Right kidney (tissue), 1 donor: Measurements from ENCODE around the gene SMARCE1.
"Not testable (repeated sequence)": the region's sequence is repeated elsewhere in the genome, so short reads cannot be mapped to it uniquely, and the experiment has no call there.

Experiments
- DNase-seq: peaks from one replicate; pipeline ENCODE4 v3.0.0-alpha.2; 2016

The SMARCE1 gene

DNA sequence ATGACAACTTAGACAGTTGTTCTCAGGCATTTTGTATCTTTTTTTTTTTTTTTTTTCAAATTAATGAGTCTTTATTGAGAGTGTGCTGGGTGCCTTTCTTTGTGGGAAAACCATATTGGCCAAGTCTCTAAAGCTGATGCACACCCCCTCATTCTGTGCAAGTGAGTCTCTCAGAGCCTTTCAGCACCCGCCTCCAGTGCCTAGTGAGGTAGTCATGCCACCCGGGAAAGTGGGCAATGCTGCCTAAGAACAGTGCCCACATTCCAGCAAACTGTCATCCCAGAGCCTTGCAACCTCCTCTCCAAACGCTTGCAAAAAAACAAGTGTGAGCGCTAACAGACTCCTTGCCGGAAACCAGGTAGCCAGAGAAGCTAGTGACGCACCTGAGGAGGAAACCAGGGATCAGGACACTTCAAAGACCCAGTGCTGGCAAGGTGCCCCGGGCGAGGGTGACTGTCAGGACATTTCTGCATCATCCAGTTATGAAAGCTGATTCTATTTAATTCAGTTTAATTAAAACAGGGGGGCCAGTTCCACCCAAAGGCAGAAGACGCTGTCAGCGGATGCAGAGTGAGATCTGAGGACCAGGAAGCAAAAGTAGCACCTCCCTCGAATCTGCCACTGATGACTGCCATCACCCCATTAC is 34.9 kb downstream of the SMARCE1 start:
- DNase-seq = no peak

DNA sequence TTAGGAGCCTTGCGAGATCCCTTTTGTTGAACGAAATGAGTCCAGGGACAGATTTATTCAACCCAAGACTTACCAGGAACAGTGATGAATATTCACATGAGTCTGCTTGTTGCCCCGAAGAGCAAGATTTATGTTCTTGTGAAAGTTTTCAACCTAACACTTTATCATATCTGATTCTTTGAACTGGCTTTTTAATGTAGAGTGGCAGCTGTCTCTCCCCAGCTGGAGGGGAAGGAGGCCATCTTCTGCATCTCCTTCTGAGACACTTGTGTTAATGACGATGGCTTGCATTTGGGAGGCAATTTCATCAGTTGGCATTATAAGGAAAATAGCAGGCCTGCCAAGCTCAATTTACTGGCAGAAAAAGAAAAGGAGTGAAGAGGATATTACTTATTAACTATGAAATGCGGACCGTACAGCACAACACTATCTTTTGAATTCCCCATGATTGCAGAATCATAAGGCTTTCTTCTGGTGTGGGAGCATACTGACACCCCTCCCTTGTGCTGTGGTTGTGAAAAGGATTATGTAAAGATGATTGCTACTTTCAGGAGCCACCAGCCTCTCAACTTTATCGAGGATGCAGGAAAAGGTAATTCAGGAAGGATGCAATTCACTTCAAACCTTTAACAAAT is 35.7 kb downstream of the SMARCE1 start:
- DNase-seq = no peak

DNA sequence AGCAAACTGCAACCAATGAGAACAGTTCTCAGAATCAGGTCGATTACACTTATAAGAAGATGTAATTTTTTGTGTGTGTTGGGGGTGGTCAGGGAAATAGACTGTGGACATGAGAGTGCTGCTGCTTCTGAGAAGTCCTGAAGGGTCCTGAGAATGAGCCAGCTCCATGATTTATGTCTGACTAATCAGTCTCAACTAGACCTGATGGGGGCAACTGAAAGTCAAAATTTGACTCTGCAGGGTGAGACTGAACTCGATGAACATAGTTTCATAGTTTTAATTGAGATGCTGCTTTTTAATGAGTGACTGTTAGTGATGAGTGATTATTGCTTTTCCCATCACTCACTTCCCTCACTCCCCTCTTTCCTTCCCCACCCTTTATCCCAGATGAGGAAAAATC is 37.3 kb downstream of the SMARCE1 start:
- no peak for DNase-seq

DNA sequence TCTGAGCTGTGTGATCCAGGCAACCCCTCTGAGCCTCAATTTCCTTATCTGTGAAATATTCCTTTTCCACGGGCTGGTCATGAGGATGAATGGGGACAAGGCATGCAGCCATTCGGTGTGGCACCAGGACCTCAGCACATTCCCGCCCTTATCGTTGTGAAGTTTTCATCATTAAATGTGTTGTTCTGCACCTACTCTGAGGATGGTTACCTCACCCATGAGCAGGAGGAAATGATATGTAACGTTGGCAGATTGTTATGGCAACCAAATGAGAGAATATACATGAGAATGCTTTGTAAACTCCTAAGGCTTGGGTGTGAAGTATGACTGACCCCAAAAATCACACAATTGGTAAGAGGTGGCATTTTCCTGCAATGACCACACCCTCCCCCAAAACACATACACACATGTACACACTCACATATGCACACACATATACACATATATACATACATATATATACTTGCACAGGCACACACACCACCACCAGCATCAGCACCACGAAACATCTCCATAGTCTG is 39.5 kb downstream of the SMARCE1 start:
- no peak for DNase-seq

DNA sequence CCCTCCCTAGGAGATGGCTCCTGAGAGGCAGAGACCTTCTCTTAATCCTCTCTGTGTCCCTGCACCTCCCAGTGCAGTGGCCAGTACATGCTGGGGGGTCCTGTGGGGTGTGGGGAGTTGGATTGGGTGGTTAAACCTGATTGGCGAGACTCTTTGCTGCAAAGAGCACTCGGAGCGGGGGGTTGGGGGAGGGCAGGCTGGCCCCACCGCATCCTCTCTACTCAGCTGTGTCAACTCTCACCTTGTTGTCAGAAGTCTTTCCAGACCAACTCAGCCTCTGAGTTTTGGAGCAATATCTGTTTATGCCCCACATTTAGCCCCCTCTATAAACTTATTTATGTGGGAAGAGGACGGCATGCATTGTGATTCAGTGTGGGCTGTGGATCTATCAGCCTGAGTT is 40.0 kb downstream of the SMARCE1 start:
- DNase-seq = no peak

DNA sequence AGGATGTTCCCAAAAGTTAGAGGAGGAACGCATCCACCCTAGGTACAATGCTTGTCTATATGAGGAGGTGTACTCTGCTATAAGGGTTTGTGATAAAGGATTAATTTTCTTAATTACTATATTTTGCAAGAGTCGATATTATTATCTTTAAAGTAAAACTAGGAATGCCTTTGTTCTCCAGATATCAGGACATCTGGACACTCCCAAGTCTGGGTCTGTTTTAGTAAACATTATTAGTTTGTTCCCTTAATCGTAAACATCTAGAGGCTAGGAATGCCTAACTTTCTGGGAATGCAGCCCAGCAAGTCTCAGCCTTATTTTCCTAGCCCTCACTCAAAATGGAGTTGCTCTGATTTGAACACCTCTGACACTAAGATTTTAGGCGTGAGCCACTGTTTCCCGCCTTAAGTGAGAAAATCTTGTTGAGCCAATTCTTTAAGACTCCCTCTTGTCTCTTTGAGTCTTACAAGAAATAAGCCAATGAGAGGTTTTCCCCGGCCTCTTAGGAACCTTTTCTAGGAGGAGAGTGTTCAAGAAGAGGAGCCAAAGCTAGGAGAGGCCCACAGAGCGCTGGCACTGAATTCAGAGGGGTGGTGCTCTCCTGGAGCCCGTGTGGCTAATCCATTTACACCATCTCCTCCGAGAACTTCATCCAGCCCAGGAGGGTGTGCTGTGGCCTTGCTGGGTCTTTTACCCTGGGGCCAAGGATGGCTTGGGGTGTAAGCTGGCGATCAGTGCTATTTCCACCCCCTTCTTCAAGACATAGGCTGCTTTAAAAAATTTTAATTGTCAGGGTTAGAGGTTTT is 40.9 kb downstream of the SMARCE1 start:
- no peak for DNase-seq

DNA sequence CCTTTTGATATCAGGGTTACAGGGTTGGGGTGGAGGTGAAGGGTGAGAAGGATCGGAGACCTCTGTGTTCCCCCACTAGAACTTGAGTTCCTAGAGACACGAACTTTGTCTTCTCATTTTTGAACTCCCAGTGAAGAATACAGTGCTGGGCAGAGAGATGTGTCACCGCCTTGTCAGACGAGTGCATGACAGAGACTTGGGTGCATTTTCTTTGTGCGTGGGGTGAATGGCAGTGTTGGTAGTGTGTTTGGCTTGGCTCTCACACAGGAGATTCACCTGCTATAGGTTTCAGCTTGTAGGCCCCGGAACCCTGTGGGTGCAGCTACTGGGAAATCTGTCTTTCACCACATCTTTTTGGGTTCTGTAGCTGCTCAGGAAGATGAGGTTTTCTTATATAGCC is 42.3 kb downstream of the SMARCE1 start:
- no peak for DNase-seq

DNA sequence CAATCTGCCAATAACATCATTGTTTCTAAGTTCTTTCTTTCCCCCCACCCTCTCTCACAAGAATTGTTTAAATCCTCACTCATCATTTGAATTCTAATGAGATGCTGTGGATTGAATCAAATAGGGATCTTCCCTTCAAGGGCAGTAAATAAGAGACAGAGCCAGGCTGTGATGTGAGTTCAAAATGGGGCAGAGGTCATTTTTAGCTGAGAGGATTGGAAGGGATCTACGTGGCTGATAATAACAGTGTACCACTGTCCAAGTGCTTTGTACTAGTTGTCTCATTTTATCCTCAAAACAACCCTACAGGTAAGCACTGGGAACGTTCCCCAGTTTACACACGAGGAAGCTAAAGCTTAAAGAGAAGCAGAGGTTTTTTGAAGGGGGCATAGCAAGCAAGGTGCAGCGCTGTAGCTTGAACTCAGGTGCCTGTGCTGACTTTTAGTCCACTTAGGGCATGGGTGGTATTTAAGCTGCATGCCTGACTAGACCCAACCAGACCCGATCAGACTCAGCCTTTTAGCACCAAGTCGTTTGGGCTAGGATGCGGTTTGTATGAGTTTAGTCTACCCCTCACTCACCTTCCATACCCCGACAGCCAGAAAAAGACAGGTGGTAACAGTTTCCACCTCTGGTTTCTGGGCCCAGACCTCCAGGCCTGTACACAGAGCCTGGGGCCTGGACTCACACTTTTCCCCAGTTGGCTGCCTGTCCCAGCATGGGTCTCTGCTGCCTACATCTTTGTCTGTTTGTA is 43.1 kb downstream of the SMARCE1 start:
- no peak for DNase-seq

DNA sequence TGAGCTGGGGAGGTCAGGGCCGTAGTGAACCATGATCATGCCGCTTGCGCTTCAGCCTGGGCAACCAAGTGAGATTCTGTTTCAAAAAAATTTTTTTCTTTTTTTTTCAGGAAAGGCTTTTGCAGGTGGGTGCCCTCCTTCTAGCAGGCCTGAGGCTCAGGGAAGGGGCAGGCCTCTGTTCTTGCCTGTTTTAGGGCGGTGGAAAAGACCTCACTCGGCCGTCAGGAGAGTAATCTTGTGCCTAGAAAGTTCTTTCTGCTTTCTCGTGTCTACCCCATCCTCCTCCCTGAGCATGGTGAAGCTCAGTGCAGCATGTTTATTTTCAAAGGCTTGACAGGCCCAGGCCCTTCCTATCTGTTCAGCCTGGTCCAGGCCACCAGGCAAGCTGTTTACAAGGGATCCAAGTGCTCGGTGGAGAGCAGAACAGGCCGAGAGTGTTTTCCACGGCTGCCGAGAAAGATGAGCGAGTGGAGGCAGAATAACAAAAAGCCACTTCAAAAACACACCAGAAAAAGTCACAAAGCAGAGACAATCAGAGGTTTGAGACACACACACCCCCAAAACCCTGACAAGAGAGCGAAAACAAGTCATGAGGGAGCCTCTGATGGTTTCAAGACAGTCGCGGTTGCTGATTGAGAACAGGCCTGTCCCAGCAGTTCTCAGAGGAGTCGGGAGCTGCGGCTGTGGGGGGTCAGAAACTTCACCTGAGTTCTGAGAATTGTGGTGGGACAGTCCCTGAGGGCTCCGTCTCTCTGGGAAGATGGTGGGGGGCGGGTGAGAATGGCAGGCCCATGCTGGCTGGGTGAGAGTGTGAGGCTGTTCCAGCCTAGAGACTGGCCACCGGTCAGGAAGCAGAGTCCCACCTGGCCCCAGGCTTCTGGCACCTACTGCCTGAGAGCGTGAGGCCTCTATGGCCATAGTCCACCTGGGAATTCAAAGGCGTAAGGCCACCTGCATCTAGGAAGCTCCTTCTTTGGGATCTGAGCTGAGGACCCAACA is 44.9 kb downstream of the SMARCE1 start:
- DNase-seq = no peak

DNA sequence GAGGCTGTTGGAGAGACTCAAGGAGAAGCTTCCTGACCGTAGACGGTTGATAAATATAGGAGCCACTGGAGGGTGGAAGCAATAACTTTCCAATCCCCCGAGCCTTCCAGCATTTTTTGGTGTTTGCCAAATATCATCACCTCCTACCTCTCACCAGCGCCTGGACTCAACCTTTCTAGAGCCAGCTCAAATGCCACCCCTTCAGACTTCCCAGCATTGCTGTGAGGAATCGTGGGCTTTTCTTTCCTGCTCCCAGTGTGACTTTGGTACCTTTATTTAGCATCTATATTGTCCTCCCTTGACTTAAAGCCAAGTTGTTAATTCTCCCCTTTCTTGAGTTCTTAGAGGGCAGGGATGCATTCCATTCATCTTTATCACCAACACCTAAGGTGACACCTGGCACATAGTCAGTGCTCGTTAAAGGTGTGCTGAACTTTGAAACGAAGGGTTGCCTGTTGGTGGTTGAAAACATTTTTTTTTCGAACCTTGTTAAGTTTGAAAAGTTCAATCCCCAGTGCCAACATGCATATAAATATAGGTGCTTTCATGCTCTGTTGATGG is 47.1 kb downstream of the SMARCE1 start:
- no peak for DNase-seq

DNA sequence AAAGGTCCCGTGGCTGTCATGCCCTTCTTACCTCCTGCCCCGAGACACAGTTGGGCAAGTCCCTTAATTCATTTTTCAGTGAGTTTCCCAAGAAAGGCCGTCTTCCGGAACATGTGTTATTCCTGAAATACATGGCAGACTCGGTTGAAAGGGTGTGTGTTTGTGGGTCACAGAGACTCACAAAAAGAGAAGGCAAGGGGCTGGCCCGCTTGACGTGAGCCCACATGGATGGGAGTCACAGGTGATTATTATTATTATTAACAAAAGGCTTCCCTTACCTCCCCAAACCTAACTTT is 48.2 kb downstream of the SMARCE1 start:
- DNase-seq = no peak

DNA sequence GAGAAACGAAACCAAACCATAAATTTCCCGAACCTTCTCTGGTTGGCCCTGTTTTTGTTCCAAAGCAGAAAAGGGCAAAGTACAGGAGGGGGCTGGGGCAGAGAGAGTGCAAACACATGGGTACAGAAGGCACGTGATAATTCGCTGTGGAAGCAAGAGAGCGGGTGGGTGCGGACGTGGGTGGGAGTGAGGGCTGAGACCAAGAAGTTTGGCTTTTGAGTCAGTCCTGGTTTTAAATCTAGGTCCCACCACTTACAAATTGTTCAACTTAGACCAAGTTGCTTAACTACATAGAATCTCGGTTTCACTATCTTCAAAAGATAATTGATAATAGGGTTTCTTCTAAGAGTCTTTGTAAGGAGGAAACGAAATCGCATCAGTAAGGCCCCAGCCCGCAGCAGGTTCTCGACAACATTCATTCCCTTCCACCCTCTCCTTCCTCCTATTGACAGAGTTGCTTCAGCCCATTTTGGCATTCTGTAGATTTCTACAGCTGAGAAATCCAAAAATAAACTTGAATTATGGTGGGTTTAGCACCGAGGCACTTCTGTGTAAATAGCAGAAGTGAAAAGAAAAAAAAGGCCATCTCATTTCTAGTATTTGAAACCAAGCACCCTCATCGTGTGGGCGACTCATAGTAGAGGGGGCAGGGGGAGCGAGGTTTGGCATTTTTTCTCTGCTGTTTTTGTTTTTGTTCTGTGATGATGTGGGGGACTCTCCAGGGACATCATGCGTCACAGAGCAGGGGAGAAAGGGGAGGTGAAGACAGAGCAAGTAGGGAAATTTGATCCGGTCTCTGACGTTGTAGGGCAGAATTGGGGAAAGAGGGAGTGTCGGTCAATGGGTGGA is 48.8 kb downstream of the SMARCE1 start:
- DNase-seq = peak; percentile 59

DNA sequence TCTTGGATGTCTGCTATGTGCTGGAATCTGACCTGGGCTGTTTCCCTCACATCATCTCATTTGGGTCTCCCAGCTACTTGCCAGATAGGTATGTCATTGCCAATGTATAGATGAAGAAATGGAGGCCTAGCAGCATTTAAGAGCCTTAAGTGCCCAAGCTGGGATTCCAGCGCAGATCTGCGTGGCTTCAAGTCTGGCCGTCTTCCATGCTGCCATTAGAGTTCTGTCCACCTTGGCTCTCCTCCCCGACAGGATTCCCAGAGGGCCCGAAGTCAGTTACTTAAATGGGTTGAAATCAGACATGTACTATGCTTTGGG is 49.4 kb downstream of the SMARCE1 start:
- no peak for DNase-seq

DNA sequence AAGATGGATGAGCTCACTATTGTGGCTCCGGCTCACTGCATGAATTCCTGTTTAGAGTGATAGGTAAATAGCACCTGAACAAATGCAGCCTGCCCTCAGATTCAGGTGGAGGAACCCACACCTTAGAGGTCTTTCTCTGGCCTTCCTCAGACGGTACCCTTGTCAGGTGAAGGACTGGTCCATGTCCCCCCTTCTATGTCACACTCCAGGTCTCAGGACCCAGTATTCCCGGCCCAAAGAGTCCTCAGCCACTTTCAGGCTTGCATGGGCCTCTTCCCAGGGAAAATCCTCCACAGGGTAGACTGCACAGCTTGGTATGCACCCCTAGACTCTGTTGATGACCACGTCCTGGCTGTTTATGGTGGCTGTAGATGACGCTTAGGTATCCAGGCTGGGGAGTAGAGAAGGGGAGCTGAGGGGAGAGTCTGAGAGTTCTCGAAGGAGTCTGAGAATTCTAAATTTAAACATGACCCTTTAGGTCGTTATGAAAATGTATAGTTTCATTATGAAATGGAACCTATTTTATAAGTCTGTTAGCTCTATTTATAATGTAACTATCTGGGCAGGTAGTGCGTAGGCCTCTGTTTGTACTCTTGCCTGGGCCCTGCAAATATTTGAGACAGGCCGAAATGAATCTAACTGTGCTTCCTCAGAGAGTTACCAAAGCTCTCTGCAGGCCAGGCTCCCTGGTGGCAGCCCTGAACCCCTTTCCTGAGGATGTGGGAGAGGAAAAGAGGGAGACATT is 49.9 kb downstream of the SMARCE1 start:
- no peak for DNase-seq

DNA sequence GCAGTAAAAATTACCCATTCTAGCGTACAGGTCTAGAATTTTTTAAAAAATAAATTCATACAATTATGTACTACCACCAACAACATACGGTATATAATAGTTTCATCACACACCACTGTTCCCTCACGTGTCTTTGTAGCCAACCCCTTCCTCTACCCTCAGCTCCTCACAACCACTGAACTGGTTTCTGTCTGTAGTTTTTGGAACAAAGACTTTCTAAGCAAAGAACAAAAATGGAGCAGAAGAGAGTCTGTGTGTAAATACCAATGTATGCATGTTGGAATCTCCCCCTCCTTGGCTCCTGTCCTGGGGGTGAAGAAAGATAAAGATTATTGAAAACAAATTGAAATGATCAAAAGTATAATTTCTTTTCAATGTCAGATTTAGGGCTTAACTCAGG is 50.5 kb downstream of the SMARCE1 start:
- no peak for DNase-seq

DNA sequence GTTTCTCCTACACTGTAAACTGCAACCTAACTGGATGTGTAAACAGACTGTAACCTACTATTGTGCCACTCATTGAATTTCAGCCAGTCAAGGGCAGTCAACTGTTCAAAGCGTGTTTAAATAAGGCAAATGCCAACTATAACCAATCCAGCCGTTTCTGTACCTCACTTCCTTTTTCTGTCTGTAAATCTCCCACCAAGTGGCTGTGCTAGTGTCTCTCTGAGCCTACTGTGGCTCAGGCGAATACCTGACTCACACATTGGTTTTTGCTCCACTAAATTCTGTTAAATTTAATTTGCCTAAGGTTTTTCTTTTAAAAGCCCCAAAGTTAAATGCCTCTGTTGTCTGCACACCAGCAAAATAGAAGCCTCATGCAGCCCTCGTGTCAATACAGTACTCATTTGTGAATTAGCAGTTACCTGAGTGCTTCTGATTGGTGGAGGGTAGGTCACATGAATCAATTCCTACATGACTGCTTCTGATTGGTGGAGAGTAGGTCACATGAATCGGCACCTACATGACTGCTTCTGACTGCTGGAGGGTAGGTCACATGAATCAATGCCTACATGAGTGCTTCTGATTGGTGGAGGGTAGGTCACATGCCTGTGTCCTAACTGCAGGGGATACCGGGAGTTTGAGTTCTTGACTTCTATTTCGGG is 51.2 kb downstream of the SMARCE1 start:
- no peak for DNase-seq

DNA sequence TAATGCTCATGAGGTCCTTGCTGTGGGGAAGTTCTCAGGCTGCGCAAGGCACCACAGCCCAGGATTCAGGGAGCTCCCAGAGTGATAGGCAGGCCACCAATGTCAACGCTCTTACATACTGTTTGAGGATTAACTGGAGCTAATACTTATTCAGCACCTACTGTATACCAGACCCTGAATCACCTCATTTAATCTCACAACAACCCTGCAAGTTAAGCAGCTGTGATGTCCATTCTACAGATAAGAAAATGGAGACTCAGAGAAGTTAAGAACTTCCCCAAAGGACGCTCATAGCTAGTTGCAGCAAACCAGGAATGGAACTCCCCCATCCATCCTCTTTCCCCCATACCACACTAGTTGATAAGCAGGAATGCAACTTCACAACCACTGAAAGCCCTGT is 56.9 kb downstream of the SMARCE1 start:
- DNase-seq = no peak

DNA sequence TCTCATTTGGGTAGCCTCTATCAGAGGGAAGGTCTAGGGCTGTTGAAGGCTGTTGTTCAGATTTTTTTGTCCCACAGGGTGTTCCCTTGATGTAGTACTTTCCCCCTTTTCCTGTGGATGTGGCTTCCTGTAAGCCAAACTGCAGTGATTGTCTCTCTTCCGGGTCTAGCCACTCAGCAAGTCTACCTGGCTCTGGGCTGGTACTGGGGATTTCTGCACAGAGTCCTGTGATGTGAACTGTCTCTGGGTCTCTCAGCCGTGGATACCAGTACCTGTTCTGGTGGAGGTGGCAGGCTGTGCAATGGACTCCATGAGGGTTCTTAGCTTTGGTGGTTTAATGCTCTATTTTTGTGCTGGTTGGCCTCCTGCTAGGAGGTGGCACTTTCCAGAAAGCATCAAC is 59.1 kb downstream of the SMARCE1 start:
- DNase-seq = no peak

DNA sequence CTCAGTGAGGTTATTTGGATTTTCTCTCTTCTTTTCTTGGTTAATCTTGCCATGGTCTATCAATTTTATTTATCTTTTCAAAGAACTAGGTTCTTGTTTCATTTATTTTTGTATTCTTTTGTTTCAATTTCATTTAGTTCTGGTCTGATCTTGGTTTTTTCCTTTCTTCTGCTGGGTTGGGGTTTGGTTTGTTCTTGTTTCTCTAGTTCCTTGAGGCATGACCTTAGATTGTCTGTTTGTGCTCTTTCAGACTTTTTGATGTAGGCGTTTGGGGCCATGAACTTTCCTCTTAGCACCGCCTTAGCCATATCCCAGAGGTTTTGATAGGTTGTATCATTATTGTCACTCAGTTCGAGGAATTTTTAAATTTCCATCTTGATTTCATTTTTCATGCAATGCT is 61.4 kb downstream of the SMARCE1 start:
- DNase-seq = not testable (repeated sequence)
